ENCODE results near the gene AP2A2.

AP2A2 gene

DNA sequence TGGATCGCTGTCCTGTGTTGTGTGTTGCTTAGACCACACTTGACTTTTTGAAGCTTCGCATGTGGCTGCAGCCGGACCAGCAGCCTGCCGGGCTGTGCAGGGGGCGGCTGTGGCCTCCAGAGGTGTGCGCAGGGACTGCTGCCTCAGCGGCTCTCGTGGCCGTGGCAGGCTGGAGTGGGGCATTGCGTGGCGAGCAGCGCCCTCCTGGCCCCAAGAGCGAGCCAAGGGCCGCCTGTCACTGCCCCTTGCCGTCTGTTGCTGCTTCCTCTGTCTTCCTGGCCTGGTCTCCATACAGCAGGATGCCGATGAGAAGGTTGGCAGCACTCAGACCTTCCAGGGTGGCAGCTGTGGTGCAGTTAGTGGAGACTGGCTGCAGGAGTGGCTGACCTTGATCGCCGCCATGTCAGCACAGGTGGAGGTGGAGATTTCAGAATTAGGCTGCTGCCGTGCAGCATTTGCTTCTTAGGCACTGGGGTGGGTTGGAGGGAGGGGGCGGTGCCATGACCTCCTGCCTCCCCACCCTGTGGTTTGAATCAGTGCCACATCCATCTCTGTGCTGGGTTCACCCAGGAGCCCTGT lies 76.8 kb downstream of the AP2A2 start:
- H3K4me1 ChIP-seq (ENCODE audit: insufficient read depth, low read length) = no peaks in the 10 kb centered on the region
- H3K36me3 ChIP-seq (ENCODE audit: insufficient read depth, low read length) = peaks cover 65% of the 10 kb centered on the region
- 97% methylated on average over 20 of the region's 20 CpGs for WGBS

DNA sequence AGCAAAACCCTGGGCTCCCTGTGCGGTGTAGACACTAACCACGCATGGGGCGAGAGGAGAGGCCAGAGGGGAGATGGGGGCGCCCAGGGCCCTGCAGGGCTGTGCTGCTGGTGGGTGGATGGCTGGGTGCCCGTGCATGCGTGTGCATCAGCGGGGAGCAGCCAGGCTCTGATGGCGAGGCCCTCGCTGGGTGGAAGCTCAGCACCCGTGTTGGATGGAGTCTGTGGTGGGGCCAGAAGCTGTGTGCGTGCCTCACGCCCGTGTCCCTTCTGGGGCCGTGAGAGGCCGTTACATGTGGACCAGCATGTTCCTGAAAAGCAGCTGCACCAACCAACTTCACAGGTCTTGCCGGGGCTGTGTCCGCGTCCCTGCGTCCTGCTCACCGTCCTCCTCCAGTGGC lies 77.5 kb downstream of the AP2A2 start:
- peaks cover 72% of the 10 kb centered on the region for H3K36me3 ChIP-seq (ENCODE audit: insufficient read depth, low read length)
- H3K27me3 ChIP-seq (ENCODE audit: insufficient read depth, low read length) = no peaks in the 10 kb centered on the region
- 92% methylated on average over 20 of the region's 20 CpGs for WGBS
- no peaks in the 10 kb centered on the region for H3K4me1 ChIP-seq (ENCODE audit: insufficient read depth, low read length)
- H3K9me3 ChIP-seq (ENCODE audit: insufficient read depth, low read depth, low read length) = no peaks in the 10 kb centered on the region
- no peak overlapping the region for H3K27ac ChIP-seq (ENCODE audit: low read depth, low read length)
- H3K9ac ChIP-seq (ENCODE audit: low read depth, low read length) = no peak overlapping the region
- H3K4me3 ChIP-seq (ENCODE audit: low read length) = no peak overlapping the region

More for the DNA sequence above, 76.8 kb downstream of the AP2A2 start:
- no peak overlapping the region for H3K9ac ChIP-seq (ENCODE audit: low read depth, low read length)
- H3K4me3 ChIP-seq (ENCODE audit: low read length) = no peak overlapping the region
- H3K27ac ChIP-seq (ENCODE audit: low read depth, low read length) = no peak overlapping the region
- H3K9me3 ChIP-seq (ENCODE audit: insufficient read depth, low read depth, low read length) = no peaks in the 10 kb centered on the region
- H3K27me3 ChIP-seq (ENCODE audit: insufficient read depth, low read length) = no peaks in the 10 kb centered on the region

DNA sequence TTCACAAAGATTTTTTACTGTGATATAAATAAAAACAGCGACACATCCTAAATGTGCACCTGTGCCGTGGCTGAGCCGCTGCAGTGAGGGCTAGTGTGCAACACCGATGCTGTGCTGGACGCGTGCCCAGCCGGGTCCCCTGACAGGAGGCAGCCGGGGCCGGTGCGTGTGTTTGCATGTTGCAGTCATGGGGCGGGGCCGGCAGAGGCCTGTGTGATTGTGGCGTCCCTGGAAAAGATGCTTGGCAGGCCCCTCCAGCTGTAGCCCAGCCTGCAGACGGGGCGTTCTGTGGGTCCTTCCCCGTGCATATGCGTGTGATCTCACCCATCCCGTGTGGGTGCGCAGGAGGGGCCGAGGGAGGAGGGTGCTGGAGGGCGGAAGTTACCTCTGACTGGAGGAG lies 80.3 kb downstream of the AP2A2 start:
- WGBS = 95% methylated on average over 21 of the region's 21 CpGs
- no peak overlapping the region for H3K27ac ChIP-seq (ENCODE audit: low read depth, low read length)
- no peaks in the 10 kb centered on the region for H3K27me3 ChIP-seq (ENCODE audit: insufficient read depth, low read length)
- H3K9me3 ChIP-seq (ENCODE audit: insufficient read depth, low read depth, low read length) = no peaks in the 10 kb centered on the region
- H3K4me3 ChIP-seq (ENCODE audit: low read length) = no peak overlapping the region
- no peak overlapping the region; the same call in 1 of the 2 replicates for H3K9ac ChIP-seq (ENCODE audit: low read depth, low read length)
- no peaks in the 10 kb centered on the region for H3K4me1 ChIP-seq (ENCODE audit: insufficient read depth, low read length)
- peaks cover 88% of the 10 kb centered on the region for H3K36me3 ChIP-seq (ENCODE audit: insufficient read depth, low read length)

DNA sequence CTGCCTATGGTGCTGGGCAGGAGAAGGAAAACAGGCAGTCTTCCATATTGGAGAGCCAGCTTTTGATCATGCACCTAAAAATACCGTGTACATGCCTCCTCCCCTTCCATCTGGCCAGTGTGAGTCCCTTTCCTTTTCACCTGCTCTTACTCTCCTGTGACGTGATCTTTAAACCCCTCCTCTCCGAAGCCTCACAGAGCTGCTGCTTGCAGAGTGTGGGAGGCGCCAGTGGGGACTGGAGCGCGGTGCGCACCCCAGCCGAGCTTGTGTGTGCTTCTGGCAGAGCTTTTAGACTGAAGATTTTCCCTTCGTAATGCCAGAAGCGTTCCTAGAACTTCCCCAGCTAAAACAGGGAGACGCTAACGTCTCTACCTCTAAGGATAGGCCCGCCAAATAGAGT lies 81.1 kb downstream of the AP2A2 start:
- peaks cover 95% of the 10 kb centered on the region for H3K36me3 ChIP-seq (ENCODE audit: insufficient read depth, low read length)
- 92% methylated on average over 13 of the region's 13 CpGs for WGBS
- no peaks in the 10 kb centered on the region for H3K9me3 ChIP-seq (ENCODE audit: insufficient read depth, low read depth, low read length)
- no peaks in the 10 kb centered on the region for H3K4me1 ChIP-seq (ENCODE audit: insufficient read depth, low read length)
- H3K9ac ChIP-seq (ENCODE audit: low read depth, low read length) = no peak overlapping the region
- H3K27me3 ChIP-seq (ENCODE audit: insufficient read depth, low read length) = no peaks in the 10 kb centered on the region
- H3K27ac ChIP-seq (ENCODE audit: low read depth, low read length) = no peak overlapping the region
- H3K4me3 ChIP-seq (ENCODE audit: low read length) = no peak overlapping the region

DNA sequence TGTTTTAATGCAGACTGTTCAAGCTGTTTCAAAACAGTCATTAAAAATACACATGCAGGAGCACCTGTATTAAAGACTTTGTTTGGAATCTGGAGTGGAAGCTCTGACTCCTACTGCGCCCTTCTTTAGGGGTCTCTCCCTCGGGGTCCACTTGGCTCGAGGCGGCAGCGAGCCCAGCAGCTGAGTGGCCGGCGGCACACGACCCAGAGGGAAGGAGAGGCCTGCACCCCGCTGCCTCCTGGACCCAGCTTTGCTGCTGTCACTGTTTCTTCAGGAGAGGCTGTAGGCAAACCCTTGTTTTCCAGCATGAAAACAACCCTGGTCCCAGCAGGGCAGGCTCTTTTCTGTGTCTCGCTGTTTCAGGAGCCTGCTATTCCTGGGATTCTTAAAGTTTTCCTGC lies 81.6 kb downstream of the AP2A2 start:
- H3K36me3 ChIP-seq (ENCODE audit: insufficient read depth, low read length) = peaks cover 93% of the 10 kb centered on the region
- H3K4me1 ChIP-seq (ENCODE audit: insufficient read depth, low read length) = no peaks in the 10 kb centered on the region
- 95% methylated on average over 10 of the region's 10 CpGs for WGBS

DNA sequence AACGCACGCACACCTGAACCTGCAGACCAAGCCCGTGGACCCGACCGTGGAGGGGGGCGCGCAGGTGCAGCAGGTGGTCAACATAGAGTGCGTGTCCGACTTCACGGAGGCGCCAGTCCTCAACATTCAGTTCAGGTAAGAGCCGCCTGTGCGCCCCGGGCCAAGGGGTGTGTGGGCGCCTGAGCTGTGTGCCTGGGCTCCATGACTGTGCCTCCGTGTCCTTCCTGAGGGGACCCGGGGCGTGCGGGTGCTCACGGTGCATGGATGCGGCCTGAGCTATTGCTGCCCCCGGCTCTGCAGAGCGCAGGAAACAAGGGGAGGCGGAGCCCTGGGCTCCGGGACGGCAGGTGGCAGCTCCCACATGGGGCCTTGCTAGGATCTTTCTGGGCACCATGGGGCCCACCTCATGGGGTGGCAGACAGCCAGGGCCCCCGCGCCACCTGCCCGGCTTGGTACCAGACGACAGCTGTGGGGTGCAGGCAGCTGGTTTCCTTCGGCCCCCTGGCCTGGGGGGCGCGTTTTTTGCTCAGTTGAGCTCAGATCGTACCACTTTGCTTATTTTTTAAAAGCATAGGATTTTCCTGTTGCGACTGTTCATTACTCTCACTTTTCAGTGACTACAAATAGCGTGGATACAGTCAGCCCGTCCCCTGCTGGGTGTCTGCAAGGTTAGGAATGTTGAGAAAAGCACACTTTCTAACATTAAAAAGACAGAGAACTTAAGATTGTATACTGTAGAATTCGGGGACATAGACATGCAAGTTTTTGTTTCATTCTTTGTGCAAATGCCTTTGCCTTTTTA lies 82.5 kb downstream of the AP2A2 start:
- Histone ChIP-seq H3K4me1 (ENCODE audit: insufficient read depth, low read length) (no peaks in the 10 kb centered on the region), H3K9me3 (ENCODE audit: insufficient read depth, low read depth, low read length) (no peaks in the 10 kb centered on the region), H3K27me3 (ENCODE audit: insufficient read depth, low read length) (no peaks in the 10 kb centered on the region), H3K4me3 (ENCODE audit: low read length) (no peak overlapping the region), H3K27ac (ENCODE audit: low read depth, low read length) (no peak overlapping the region), H3K36me3 (ENCODE audit: insufficient read depth, low read length) (peaks cover 83% of the 10 kb centered on the region), H3K9ac (ENCODE audit: low read depth, low read length) (no peak overlapping the region)
- WGBS = 95% methylated on average over 37 of the region's 38 CpGs

More for the DNA sequence above, 81.6 kb downstream of the AP2A2 start:
- H3K9ac ChIP-seq (ENCODE audit: low read depth, low read length) = no peak overlapping the region
- no peak overlapping the region for H3K27ac ChIP-seq (ENCODE audit: low read depth, low read length)
- no peaks in the 10 kb centered on the region for H3K9me3 ChIP-seq (ENCODE audit: insufficient read depth, low read depth, low read length)
- no peak overlapping the region for H3K4me3 ChIP-seq (ENCODE audit: low read length)
- H3K27me3 ChIP-seq (ENCODE audit: insufficient read depth, low read length) = no peaks in the 10 kb centered on the region

DNA sequence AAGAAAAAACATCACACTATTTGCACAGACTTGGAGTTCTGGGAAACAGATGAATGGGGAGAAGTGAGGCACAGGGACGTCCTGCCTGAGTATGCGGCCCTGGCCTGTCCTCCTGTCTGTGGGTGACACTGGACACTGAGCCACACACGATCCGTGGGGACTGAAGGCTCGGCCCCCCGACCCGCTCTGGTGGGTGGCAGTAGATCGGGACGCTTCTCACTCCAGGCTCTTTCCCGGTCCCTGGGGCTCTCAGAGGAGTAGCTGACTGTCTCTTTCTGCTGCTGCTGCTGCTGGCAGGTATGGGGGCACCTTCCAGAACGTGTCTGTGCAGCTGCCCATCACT lies 83.1 kb downstream of the AP2A2 start:
- peaks cover 78% of the 10 kb centered on the region for H3K36me3 ChIP-seq (ENCODE audit: insufficient read depth, low read length)
- H3K27ac ChIP-seq (ENCODE audit: low read depth, low read length) = no peak overlapping the region
- no peaks in the 10 kb centered on the region for H3K9me3 ChIP-seq (ENCODE audit: insufficient read depth, low read depth, low read length)
- no peak overlapping the region for H3K9ac ChIP-seq (ENCODE audit: low read depth, low read length)
- no peak overlapping the region for H3K4me3 ChIP-seq (ENCODE audit: low read length)
- no peaks in the 10 kb centered on the region for H3K27me3 ChIP-seq (ENCODE audit: insufficient read depth, low read length)
- no peaks in the 10 kb centered on the region for H3K4me1 ChIP-seq (ENCODE audit: insufficient read depth, low read length)
- WGBS = 93% methylated on average over 11 of the region's 11 CpGs

DNA sequence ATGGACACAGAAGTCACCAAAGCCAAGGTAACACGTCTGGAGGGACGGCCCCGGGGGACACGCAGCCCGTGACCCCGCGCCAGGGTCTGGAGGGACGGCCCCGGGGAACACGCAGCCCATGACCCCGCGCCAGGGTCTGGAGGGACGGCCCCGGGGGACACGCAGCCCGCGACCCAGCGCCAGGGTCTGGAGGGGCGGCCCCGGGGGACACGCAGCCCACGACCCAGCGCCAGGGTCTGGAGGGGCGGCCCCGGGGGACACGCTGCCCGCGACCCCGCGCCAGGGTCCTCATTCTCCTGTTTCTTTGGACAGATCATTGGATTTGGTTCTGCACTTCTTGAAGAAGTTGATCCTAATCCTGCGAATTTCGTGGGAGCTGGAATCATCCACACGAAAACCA lies 83.7 kb downstream of the AP2A2 start:
- Histone ChIP-seq H3K27ac (ENCODE audit: low read depth, low read length) (no peak overlapping the region), H3K9ac (ENCODE audit: low read depth, low read length) (no peak overlapping the region), H3K4me3 (ENCODE audit: low read length) (no peak overlapping the region), H3K27me3 (ENCODE audit: insufficient read depth, low read length) (no peaks in the 10 kb centered on the region), H3K9me3 (ENCODE audit: insufficient read depth, low read depth, low read length) (no peaks in the 10 kb centered on the region), H3K4me1 (ENCODE audit: insufficient read depth, low read length) (no peaks in the 10 kb centered on the region), H3K36me3 (ENCODE audit: insufficient read depth, low read length) (peaks cover 72% of the 10 kb centered on the region)
- 94% methylated on average over 33 of the region's 33 CpGs for WGBS

DNA sequence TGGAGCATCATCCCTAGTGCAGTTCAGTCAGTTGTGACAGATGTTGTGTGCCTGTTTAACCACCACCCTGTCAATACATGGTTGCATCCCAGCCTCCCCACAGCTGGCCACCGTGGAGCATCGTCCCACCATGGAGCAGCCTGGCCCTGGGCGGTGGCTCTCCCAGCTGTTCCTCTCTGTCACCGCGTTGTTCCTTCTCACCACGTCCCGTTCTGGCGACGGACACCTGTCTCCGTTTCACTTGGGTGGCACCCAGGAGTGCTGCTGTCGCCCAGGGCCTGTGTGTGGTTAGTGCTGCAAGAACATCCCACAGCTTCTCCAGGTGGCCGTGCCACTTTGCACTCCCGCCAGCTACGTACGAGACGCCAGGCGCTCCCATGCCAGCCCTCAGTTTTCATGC lies 84.3 kb downstream of the AP2A2 start:
- H3K27ac ChIP-seq (ENCODE audit: low read depth, low read length) = no peak overlapping the region
- H3K4me3 ChIP-seq (ENCODE audit: low read length) = no peak overlapping the region
- no peaks in the 10 kb centered on the region for H3K27me3 ChIP-seq (ENCODE audit: insufficient read depth, low read length)
- no peak overlapping the region for H3K9ac ChIP-seq (ENCODE audit: low read depth, low read length)
- H3K9me3 ChIP-seq (ENCODE audit: insufficient read depth, low read depth, low read length) = no peaks in the 10 kb centered on the region
- H3K36me3 ChIP-seq (ENCODE audit: insufficient read depth, low read length) = peaks cover 66% of the 10 kb centered on the region
- no peaks in the 10 kb centered on the region for H3K4me1 ChIP-seq (ENCODE audit: insufficient read depth, low read length)
- WGBS = 95% methylated on average over 17 of the region's 17 CpGs

DNA sequence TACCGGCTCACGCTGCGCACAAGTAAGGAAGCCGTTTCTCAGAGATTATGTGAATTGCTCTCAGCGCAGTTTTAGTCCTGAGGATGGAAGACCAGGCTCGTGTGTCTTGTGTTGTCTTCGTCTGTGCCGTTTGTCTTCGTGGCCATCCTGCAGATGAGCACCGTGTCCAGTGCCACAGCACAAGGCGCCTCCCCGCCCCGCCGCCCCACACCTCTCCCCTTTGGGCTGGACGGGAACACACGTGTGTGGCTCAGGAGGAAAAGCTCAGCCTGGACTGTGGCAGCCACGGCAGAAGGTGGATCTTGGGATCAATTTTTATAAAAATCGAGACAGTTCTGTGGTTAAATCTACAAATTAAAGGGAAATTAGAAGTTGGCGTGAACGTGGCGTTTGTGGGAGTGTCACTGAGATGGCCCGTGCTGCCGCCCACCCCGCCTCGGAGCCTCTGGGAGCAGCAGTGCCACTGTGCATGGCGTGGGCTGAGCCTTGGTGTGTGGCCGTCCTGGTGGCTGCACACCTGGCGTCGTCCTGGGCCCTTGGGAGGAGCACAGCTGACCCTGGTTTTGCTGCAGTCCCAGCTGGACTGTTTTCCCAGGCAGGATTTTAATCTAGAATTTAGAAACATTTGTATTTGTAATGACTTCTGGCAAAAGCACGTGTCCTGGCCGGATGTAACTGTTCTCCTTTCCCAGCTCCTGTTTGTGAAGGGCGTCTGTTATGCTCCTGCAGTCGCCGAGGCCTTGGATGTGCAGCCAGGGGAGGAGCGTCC lies 85.1 kb downstream of the AP2A2 start:
- H3K27me3 ChIP-seq (ENCODE audit: insufficient read depth, low read length) = no peaks in the 10 kb centered on the region
- WGBS = 95% methylated on average over 35 of the region's 35 CpGs
- no peaks in the 10 kb centered on the region for H3K9me3 ChIP-seq (ENCODE audit: insufficient read depth, low read depth, low read length)
- no peaks in the 10 kb centered on the region for H3K4me1 ChIP-seq (ENCODE audit: insufficient read depth, low read length)
- no peak overlapping the region for H3K9ac ChIP-seq (ENCODE audit: low read depth, low read length)
- H3K4me3 ChIP-seq (ENCODE audit: low read length) = no peak overlapping the region
- no peak overlapping the region for H3K27ac ChIP-seq (ENCODE audit: low read depth, low read length)
- H3K36me3 ChIP-seq (ENCODE audit: insufficient read depth, low read length) = peaks cover 59% of the 10 kb centered on the region

DNA sequence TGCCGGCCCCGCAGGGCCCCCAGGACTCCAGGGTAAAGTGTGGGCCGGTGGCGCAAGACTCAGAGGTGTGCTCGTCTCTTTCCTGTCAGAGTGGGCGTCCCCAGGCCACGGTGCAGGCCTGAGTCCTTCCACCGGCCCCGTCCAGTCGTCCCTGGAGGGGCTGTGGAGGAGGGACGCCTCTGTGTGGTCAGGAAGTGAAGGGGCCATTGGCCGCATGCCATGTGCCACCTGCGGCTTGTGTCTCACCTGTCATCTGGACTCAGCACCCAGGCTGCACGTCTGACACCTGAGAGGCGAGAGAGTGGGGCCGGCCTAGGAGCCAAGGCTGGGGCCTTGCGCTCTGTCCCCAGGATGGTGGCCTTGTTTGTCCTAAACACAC lies 85.6 kb downstream of the AP2A2 start:
- Histone ChIP-seq H3K27ac (ENCODE audit: low read depth, low read length) (no peak overlapping the region), H3K36me3 (ENCODE audit: insufficient read depth, low read length) (peaks cover 55% of the 10 kb centered on the region), H3K4me1 (ENCODE audit: insufficient read depth, low read length) (no peaks in the 10 kb centered on the region), H3K9ac (ENCODE audit: low read depth, low read length) (no peak overlapping the region), H3K27me3 (ENCODE audit: insufficient read depth, low read length) (no peaks in the 10 kb centered on the region), H3K4me3 (ENCODE audit: low read length) (no peak overlapping the region), H3K9me3 (ENCODE audit: insufficient read depth, low read depth, low read length) (no peaks in the 10 kb centered on the region)
- 97% methylated on average over 17 of the region's 17 CpGs for WGBS

Data from HUES64 (cell line).